ENCODE measurements around the gene SUSD4. TPM values are rescaled to one million over a fixed set of nuclear protein-coding genes. Genes with fewer than 3 reads are reported as not detected.

The SUSD4 gene
- total and polyA plus RNA-seq, 12 donors, result 1.5 to 26.9 (median 7.0) TPM

- no peak overlapping the region for H3K4me3 ChIP-seq
- no peaks in the 10 kb centered on the region for H3K9me3 ChIP-seq (replicated peaks in 1 of 3)
- 59 to 74% (median 68%) methylated on average over 3 of the region's 3 CpGs for WGBS, 4 donors
- H3K27me3 ChIP-seq, result no peaks in the 10 kb centered on the region
- intact Hi-C loops (cut with DNase I), result no loop called here
- no peaks in the 10 kb centered on the region for H3K36me3 ChIP-seq (replicated peaks in 1 of 2)
- TF ChIP-seq CTCF (IDR thresholded peaks at IDR 0.05) (no peak), POLR2A (IDR thresholded peaks at IDR 0.05) (no peak)
- no peak for DNase-seq
- no peaks in the 10 kb centered on the region for H3K4me1 ChIP-seq (replicated peaks in 1 of 2)
- no peak overlapping the region for H3K27ac ChIP-seq
These were observed 156.5 kb downstream of the SUSD4 start for GRCh38 chr1:223207293-223208066.

DNA sequence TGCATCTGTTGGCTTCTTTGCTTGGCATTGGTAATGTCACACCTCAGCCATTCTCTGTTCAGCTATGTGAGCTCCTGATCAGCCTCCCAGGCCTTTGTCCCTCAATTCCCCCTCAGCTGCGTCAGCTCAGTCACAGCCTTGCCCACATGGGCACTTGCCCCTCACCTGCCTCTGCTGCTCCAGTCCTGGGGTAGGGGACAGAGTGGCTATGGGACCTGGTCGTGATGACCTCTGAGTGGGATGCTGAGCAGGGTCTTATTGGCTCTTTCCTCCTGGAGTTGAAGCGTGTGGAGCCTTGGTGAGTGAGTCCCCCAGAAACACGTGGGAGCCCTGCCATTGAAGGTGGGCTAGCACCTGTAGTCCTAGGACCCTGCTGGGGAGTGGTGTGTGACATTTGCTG, 159.6 kb downstream of the SUSD4 start:
- TF ChIP-seq CTCF (IDR thresholded peaks at IDR 0.05) (no peak), POLR2A (IDR thresholded peaks at IDR 0.05) (no peak)
- intact Hi-C loops (cut with DNase I), result no loop called here
- H3K27me3 ChIP-seq, result no peaks in the 10 kb centered on the region
- no peak overlapping the region for H3K4me3 ChIP-seq
- H3K4me1 ChIP-seq (replicated peaks in 1 of 2), result no peaks in the 10 kb centered on the region
- 75 to 91% (median 87%) methylated on average over 4 of the region's 4 CpGs for WGBS, 4 donors
- H3K36me3 ChIP-seq (replicated peaks in 1 of 2), result no peaks in the 10 kb centered on the region
- H3K27ac ChIP-seq, result no peak overlapping the region
- H3K9me3 ChIP-seq (replicated peaks in 1 of 3), result no peaks in the 10 kb centered on the region
- no peak for DNase-seq

DNA sequence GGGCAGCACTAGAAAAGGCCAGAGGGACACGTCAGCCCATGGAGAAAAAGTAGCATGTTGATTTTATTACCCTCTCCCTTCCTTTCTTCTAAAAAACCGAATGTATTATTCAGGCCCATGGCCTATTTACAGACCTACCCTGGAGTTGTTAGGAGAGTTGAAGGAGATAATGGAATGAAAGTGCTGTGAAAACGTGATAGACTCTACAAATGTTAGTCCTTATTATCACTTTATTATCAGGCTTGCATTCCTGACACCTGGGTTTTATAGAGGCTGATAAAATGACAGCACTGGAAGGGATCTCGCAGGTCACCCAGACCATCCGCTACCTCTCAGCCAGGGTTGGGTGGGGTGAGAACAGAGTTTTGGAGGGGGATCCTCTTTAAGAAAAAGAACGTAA, 160.3 kb downstream of the SUSD4 start:
- DNase-seq, result no peak

GRCh38 chr1:223203034-223203408, 161.0 kb downstream of the SUSD4 start:
- no peaks in the 10 kb centered on the region for H3K27me3 ChIP-seq
- no peak for DNase-seq
- no peaks in the 10 kb centered on the region for H3K9me3 ChIP-seq (replicated peaks in 1 of 3)
- TF ChIP-seq POLR2A (IDR thresholded peaks at IDR 0.05) (no peak), CTCF (IDR thresholded peaks at IDR 0.05) (no peak)
- no peaks in the 10 kb centered on the region for H3K36me3 ChIP-seq (replicated peaks in 1 of 2)
- intact Hi-C loops (cut with DNase I), result no loop called here
- H3K27ac ChIP-seq, result no peak overlapping the region
- WGBS, 4 donors, result 75 to 95% (median 90%) methylated on average over 4 to 9 of the region's 9 CpGs
- no peaks in the 10 kb centered on the region for H3K4me1 ChIP-seq (replicated peaks in 1 of 2)
- no peak overlapping the region for H3K4me3 ChIP-seq

More for the DNA sequence above, 160.3 kb downstream of the SUSD4 start:
- no peaks in the 10 kb centered on the region for H3K4me1 ChIP-seq (replicated peaks in 1 of 2)
- intact Hi-C loops (cut with DNase I), result no loop called here
- TF ChIP-seq POLR2A (IDR thresholded peaks at IDR 0.05), result no peak
- TF ChIP-seq CTCF (IDR thresholded peaks at IDR 0.05), result no peak
- no peaks in the 10 kb centered on the region for H3K9me3 ChIP-seq (replicated peaks in 1 of 3)
- H3K27ac ChIP-seq, result no peak overlapping the region
- H3K27me3 ChIP-seq, result no peaks in the 10 kb centered on the region
- WGBS, 4 donors, result 82 to 89% (median 88%) methylated on average over 6 of the region's 6 CpGs
- no peak overlapping the region for H3K4me3 ChIP-seq
- H3K36me3 ChIP-seq (replicated peaks in 1 of 2), result no peaks in the 10 kb centered on the region

Data from adrenal gland (tissue), 12 donors.